ENCODE measurements around the gene LCP2. TPM values are rescaled to one million over a fixed set of nuclear protein-coding genes. Genes with fewer than 3 reads are reported as not detected.
A peak's percentile ranks its signal among the peaks of the same experiment; 100 is the strongest.
"Not testable (repeated sequence)": the region's sequence is repeated elsewhere in the genome, so short reads cannot be mapped to it uniquely, and the experiment has no call there.

LCP2 gene
- polyA plus RNA-seq, 2 of the 4 experiments (the other 2 are of a cell fraction) = not detected

DNA sequence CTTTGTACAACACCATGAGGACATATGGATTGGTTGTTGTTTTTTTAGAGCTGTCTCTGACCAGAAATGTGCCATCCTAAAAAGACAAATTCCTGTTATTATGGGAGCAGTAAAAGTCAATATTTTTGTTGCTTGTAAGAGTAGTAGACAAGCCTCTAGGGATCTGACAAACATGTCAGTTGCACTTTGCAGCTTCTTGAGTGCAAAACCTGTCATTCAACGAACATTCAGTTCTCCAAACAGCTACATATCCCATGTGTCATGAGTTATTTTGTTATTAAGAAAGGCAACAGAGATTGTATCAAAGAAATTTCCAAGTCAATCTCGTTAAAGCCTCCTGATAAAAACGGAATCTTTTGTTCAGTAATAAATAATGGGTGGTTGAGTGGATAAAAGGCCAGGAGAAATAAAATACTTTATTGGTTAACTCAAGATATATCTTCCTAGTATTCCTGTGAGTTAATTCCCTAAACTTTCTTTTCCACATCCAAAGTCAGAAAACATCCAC, 46.7 kb downstream of the LCP2 start:
- DNase-seq (ENCODE audit: low read depth in 1 of 2, low spot score in 1 of 2) = no peak
- WGBS (ENCODE audit: missing lambda C conversion rate) = 3% methylated on average over 3 of the region's 3 CpGs
- H3K9me3 ChIP-seq = no peaks in the 10 kb centered on the region
- H3K4me1 ChIP-seq = no peaks in the 10 kb centered on the region
- no peak overlapping the region for H3K27ac ChIP-seq
- TF ChIP-seq, protein P1, sequence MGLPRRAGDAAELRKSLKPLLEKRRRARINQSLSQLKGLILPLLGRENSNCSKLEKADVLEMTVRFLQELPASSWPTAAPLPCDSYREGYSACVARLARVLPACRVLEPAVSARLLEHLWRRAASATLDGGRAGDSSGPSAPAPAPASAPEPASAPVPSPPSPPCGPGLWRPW (IDR thresholded peaks at IDR 0.05) = no peak
- TF ChIP-seq CBX8 (IDR thresholded peaks at IDR 0.05) = peak; percentile 86; the same call in 1 of the 2 replicates
- peak; percentile 2 for TF ChIP-seq ZFP36 (IDR thresholded peaks at IDR 0.05; ENCODE audit: borderline replicate concordance, partially characterized antibody)
- peak; percentile 60; the same call in 1 of the 2 replicates for TF ChIP-seq RNF2 (IDR thresholded peaks at IDR 0.05; ENCODE audit: borderline replicate concordance, low read depth)
- TF ChIP-seq SREBF2 (IDR thresholded peaks at IDR 0.05) = no peak
- no peak overlapping the region for H3K4me3 ChIP-seq
- H3K4me2 ChIP-seq = no peak overlapping the region
- no peak for ATAC-seq
- ChIA-PET CTCF (interaction anchor here (2.6 to 3.1 kb wide), 2 partner anchors 16 to 25 kb away, joined by 9 to 12 read pairs; no protein-coding TSS in a partner anchor), POLR2A (no interaction called here)
- no peak for FAIRE-seq

- 35% methylated on average over 4 of the region's 4 CpGs for WGBS (ENCODE audit: missing lambda C conversion rate)
- Histone ChIP-seq H3K4me1 (no peaks in the 10 kb centered on the region), H3K27ac (no peak overlapping the region), H3K9me3 (no peaks in the 10 kb centered on the region), H3K4me3 (no peak overlapping the region), H3K4me2 (no peak overlapping the region)
- DNase-seq (ENCODE audit: low read depth in 1 of 2, low spot score in 1 of 2) = no peak
- ATAC-seq = no peak; a peak in 1 of 6 replicates
- ChIA-PET POLR2A (no interaction called here), CTCF (interaction anchor here (0.6 kb wide), 1 partner anchor 332 kb away, joined by 3 read pairs; no protein-coding TSS in a partner anchor)
- no peak for FAIRE-seq
- TF ChIP-seq MYC (IDR thresholded peaks at IDR 0.05; ENCODE audit: borderline replicate concordance, low read length) (no peak), RAD21 (conservative IDR thresholded peaks at IDR 0.05 in 1 of 2, IDR thresholded peaks at IDR 0.05 in 1 of 2) (no peak), CTCF (IDR thresholded peaks at IDR 0.05) (no peak), NFE2L2 (conservative IDR thresholded peaks at IDR 0.05; ENCODE audit: low read length) (no peak), CHD4 (IDR thresholded peaks at IDR 0.05; ENCODE audit: borderline replicate concordance) (no peak), RNF2 (IDR thresholded peaks at IDR 0.05; ENCODE audit: borderline replicate concordance, low read depth) (no peak), POLR2AphosphoS2 (conservative IDR thresholded peaks at IDR 0.05; ENCODE audit: low read length) (no peak), CHD2 (IDR thresholded peaks at IDR 0.05; ENCODE audit: low read length, partially characterized antibody) (no peak), USF2 (IDR thresholded peaks at IDR 0.05) (no peak), FOSB (CRISPR knock-in tag; IDR thresholded peaks at IDR 0.05) (no peak), RFX5 (IDR thresholded peaks at IDR 0.05) (no peak), POLR2A (IDR thresholded peaks at IDR 0.05; ENCODE audit: low read length) (no peak)
- TF ChIP-seq, protein P2, sequence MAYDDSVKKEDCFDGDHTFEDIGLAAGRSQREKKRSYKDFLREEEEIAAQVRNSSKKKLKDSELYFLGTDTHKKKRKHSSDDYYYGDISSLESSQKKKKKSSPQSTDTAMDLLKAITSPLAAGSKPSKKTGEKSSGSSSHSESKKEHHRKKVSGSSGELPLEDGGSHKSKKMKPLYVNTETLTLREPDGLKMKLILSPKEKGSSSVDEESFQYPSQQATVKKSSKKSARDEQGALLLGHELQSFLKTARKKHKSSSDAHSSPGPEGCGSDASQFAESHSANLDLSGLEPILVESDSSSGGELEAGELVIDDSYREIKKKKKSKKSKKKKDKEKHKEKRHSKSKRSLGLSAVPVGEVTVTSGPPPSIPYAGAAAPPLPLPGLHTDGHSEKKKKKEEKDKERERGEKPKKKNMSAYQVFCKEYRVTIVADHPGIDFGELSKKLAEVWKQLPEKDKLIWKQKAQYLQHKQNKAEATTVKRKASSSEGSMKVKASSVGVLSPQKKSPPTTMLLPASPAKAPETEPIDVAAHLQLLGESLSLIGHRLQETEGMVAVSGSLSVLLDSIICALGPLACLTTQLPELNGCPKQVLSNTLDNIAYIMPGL (CRISPR knock-in tag; IDR thresholded peaks at IDR 0.05; ENCODE audit: borderline replicate concordance) = no peak
- TF ChIP-seq, protein P3, sequence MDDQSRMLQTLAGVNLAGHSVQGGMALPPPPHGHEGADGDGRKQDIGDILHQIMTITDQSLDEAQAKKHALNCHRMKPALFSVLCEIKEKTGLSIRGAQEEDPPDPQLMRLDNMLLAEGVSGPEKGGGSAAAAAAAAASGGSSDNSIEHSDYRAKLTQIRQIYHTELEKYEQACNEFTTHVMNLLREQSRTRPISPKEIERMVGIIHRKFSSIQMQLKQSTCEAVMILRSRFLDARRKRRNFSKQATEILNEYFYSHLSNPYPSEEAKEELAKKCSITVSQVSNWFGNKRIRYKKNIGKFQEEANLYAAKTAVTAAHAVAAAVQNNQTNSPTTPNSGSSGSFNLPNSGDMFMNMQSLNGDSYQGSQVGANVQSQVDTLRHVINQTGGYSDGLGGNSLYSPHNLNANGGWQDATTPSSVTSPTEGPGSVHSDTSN (IDR thresholded peaks at IDR 0.05) = no peak
These were observed 48.2 kb downstream of the LCP2 start for GRCh38 chr5:170249355-170249754.

GRCh38 chr5:170248931-170249227, 48.7 kb downstream of the LCP2 start:
- 30% methylated on average over 4 of the region's 4 CpGs for WGBS (ENCODE audit: missing lambda C conversion rate)
- H3K9me3 ChIP-seq; CTCF ChIA-PET; H3K4me1 ChIP-seq; DNase-seq (ENCODE audit: low read depth in 1 of 2, low spot score in 1 of 2); H3K27ac ChIP-seq; ATAC-seq; FAIRE-seq; H3K4me3 ChIP-seq; H3K4me2 ChIP-seq; POLR2A ChIA-PET: not testable (repeated sequence)

Data from A549 (cell line).